Effector CD8-positive, alpha-beta T cell (primary cell): ENCODE results near the gene SLC39A3.

Experiments used
- DNase-seq: peaks from one replicate; lab custom pipeline; 2025; lab: John Stamatoyannopoulos, UW

SLC39A3 gene

GRCh38 chr19:2768365-2769132 is 28.7 kb upstream of the SLC39A3 start:
- no peak for DNase-seq

GRCh38 chr19:2767688-2768087 is 27.9 kb upstream of the SLC39A3 start:
- DNase-seq, result no peak

GRCh38 chr19:2766594-2767372 is 27.0 kb upstream of the SLC39A3 start:
- DNase-seq, result no peak

GRCh38 chr19:2765376-2765775 is 25.6 kb upstream of the SLC39A3 start:
- no peak for DNase-seq

GRCh38 chr19:2764945-2765344 is 25.1 kb upstream of the SLC39A3 start:
- no peak for DNase-seq

- DNase-seq, result no peak
Observed at GRCh38 chr19:2763687-2764086, 23.9 kb upstream of the SLC39A3 start.

- DNase-seq, result no peak
Observed at GRCh38 chr19:2762783-2763496, 23.1 kb upstream of the SLC39A3 start.

- no peak for DNase-seq
Observed at GRCh38 chr19:2761876-2762782, 22.3 kb upstream of the SLC39A3 start.

- DNase-seq, result no peak
Observed at GRCh38 chr19:2761309-2761677, 21.5 kb upstream of the SLC39A3 start.

GRCh38 chr19:2759965-2760364 is 20.1 kb upstream of the SLC39A3 start:
- DNase-seq, result no peak

GRCh38 chr19:2759362-2759761 is 19.5 kb upstream of the SLC39A3 start:
- no peak for DNase-seq

GRCh38 chr19:2758601-2759313 is 18.9 kb upstream of the SLC39A3 start:
- DNase-seq, result no peak

- DNase-seq, result no peak
Observed at GRCh38 chr19:2756921-2757881, 17.4 kb upstream of the SLC39A3 start.

- DNase-seq, result no peak
Observed at GRCh38 chr19:2756477-2756876, 16.7 kb upstream of the SLC39A3 start.

GRCh38 chr19:2755811-2756210 is 16.0 kb upstream of the SLC39A3 start:
- DNase-seq, result no peak

- DNase-seq, result no peak
Observed at GRCh38 chr19:2755448-2755705, 15.6 kb upstream of the SLC39A3 start.

GRCh38 chr19:2754659-2755447 is 15.0 kb upstream of the SLC39A3 start:
- no peak for DNase-seq

GRCh38 chr19:2751438-2751830 is 11.6 kb upstream of the SLC39A3 start:
- DNase-seq, result no peak

GRCh38 chr19:2750808-2751437 is 11.1 kb upstream of the SLC39A3 start:
- no peak for DNase-seq
